Activated T-cell treated with anti-CD3 and anti-CD28 coated beads, Interleukin-2, amount 50 U/mL, for 24 hours (primary cell): ENCODE results near the gene PROM1.

ENCODE experiments used
- DNase-seq: peaks from one replicate; pipeline ENCODE4 v3.0.0-alpha.2; 2020
- H3K27ac Mint-ChIP-seq: 2 replicates; pipeline ENCODE4 v1.8.0; 2020; ENCODE audit warnings: mild to moderate bottlenecking, mixed read lengths
- H3K27me3 Mint-ChIP-seq: 2 replicates; pipeline ENCODE4 v1.8.0; 2020; ENCODE audit warnings: mixed read lengths
- H3K36me3 Mint-ChIP-seq: 2 replicates; pipeline ENCODE4 v1.8.0; 2020; ENCODE audit warnings: low read depth, mixed read lengths
- H3K4me1 Mint-ChIP-seq: 2 replicates; pipeline ENCODE4 v1.8.0; 2020; ENCODE audit warnings: low read depth, mixed read lengths
- H3K4me3 Mint-ChIP-seq: 2 replicates; pipeline ENCODE4 v1.8.0; 2020; ENCODE audit warnings: mild to moderate bottlenecking, moderate library complexity, mixed read lengths
- H3K9me3 Mint-ChIP-seq: 2 replicates; pipeline ENCODE4 v1.8.0; 2020; ENCODE audit warnings: mixed read lengths

PROM1 gene

DNA sequence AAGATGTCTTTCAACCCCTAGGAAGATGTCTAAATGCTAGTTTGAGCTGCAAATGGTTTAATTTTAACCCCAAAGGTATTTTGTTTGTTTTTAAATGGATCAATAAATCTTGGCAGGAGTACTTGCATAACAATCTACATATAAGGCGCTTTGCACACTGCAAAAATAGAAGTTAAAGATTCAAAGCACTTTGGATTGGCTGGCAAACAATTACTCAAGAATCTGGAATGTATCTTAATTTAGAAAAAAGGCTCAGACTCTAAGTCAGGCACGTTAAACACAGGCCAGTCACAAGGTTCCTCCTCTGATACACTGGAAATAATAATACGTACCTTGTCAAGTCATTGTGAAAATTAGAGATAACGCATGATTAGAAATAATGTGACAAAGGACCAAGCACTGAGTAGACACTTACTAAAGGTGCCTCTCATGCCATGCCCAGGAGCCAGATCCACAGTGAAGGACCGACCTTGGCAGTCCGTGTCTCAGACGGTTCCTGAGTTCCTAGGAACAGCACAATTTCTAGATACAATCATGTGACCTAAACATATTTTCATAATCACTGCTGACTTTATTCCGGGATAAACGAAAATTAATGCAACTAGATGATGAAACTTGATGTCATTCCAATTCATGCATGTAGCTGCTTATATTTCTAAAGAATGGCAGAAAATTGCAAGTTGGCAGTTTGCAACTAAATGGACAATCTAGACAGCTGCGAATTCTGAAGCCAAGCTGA lies 49.6 kb downstream of the PROM1 start:
- H3K4me1 Mint-ChIP-seq: no peaks in the 10 kb centered on the region
- H3K9me3 Mint-ChIP-seq: no peaks in the 10 kb centered on the region
- no peak for DNase-seq
- H3K27ac Mint-ChIP-seq: no peak overlapping the region
- peaks cover 2% of the 10 kb centered on the region for H3K27me3 Mint-ChIP-seq
- H3K4me3 Mint-ChIP-seq: no peak overlapping the region
- no peaks in the 10 kb centered on the region for H3K36me3 Mint-ChIP-seq

DNA sequence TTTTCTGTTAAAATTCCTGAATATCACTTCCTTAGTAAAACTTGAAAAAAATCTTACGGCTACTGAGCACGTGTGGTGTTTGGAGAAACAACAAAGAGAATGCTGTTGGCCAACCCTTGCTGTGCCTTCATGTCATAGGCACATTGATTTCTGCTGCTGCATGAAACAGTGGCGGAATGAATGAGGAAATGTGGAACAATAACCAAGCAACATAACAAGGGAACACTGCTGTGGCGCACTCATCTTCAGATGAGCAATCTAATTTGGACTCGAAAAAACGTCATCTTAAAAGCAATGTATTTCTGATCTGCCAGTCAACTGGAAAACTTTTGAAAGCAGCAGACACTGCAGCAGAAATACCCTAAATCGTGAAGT lies 51.4 kb downstream of the PROM1 start:
- no peak overlapping the region for H3K27ac Mint-ChIP-seq
- H3K27me3 Mint-ChIP-seq: peaks cover 7% of the 10 kb centered on the region
- no peaks in the 10 kb centered on the region for H3K36me3 Mint-ChIP-seq
- no peak for DNase-seq
- no peaks in the 10 kb centered on the region for H3K9me3 Mint-ChIP-seq
- no peak overlapping the region for H3K4me3 Mint-ChIP-seq
- H3K4me1 Mint-ChIP-seq: no peaks in the 10 kb centered on the region

DNA sequence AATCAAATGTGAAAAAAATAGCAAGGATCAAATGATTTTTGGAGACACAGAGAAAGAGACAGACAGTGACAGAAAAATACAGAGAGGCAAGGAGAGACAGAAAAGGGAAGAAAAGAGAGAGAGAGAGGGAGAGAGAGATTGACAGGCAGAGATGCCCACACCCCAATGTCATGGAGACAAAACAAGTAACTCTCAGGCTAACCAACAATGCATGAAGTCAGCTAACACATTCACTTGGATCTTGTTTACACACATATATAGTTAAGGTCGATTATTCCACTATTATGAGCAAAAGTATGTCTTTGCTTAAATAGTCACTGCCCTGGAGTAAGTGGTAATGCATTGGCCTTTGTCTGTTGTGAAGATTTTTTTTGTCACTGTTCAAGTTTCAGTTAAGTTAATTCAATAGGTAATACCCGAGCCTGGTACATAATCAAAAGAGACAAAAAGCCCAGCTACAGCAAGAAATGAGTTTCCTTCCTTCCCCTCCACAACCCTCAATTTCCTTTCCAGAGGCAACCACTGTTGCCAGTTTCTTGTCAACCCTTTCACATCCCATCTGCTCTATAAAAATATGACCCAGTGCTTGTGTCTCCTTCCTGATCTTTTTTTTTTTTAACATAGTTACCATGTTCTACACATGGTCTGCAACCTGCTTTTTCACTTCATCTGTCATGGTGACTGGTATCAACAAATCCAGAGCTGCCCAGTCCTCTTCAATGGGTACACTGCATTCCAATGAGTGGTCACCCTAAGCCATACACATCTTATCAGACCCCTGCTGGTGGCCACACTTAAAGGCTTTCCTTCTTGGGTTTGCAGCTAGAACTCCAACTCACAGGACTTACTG lies 52.1 kb downstream of the PROM1 start:
- Mint-ChIP-seq H3K4me3 (no peak overlapping the region), H3K9me3 (no peaks in the 10 kb centered on the region), H3K27ac (no peak overlapping the region), H3K4me1 (no peaks in the 10 kb centered on the region), H3K27me3 (peaks cover 11% of the 10 kb centered on the region), H3K36me3 (no peaks in the 10 kb centered on the region)
- no peak for DNase-seq

DNA sequence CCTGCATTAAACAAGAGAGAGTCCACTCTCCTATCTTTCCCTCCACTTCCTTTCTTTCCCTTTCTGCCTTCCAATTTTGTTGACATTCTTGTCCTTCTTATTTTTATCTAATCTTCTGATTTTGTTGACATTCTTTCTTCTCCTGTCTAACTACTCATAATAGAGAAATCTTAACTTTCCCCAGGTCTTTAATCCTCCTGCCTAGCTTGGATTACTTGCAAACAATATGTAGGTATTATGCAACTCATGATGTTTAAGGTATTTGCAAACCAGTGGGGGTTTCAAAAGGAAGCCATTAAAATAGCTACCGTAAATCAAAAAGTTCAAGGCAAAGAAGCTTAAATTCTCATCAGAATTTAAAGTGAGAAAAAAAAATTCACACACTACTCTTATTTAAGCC lies 53.9 kb downstream of the PROM1 start:
- peaks cover 24% of the 10 kb centered on the region for H3K27me3 Mint-ChIP-seq
- no peak overlapping the region for H3K4me3 Mint-ChIP-seq
- H3K36me3 Mint-ChIP-seq: no peaks in the 10 kb centered on the region

DNA sequence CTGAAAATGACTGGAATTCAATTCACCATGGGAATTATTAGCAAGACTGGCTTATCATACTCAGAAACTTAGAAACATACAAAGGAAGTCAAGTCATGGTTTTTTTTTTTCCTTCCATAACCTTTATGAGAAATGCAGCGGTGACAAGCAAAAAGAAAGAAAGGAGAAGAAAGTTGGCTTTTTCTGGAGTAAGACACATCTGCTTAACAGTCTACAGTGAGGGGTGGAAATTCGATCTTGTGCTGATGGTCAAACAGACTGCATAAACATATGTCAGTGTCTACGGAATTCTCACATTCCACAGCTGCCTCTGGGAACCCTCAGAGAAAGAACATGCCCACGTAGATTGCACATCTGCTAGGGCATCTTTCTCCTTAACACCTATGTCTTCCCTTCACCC lies 54.6 kb downstream of the PROM1 start:
- Mint-ChIP-seq H3K9me3 (no peaks in the 10 kb centered on the region), H3K27me3 (peaks cover 26% of the 10 kb centered on the region), H3K4me3 (no peak overlapping the region), H3K27ac (no peak overlapping the region), H3K4me1 (peaks cover 4% of the 10 kb centered on the region), H3K36me3 (no peaks in the 10 kb centered on the region)
- DNase-seq: no peak

More for the DNA sequence above, 53.9 kb downstream of the PROM1 start:
- Mint-ChIP-seq H3K27ac (no peak overlapping the region), H3K9me3 (no peaks in the 10 kb centered on the region), H3K4me1 (no peaks in the 10 kb centered on the region)
- DNase-seq: no peak

DNA sequence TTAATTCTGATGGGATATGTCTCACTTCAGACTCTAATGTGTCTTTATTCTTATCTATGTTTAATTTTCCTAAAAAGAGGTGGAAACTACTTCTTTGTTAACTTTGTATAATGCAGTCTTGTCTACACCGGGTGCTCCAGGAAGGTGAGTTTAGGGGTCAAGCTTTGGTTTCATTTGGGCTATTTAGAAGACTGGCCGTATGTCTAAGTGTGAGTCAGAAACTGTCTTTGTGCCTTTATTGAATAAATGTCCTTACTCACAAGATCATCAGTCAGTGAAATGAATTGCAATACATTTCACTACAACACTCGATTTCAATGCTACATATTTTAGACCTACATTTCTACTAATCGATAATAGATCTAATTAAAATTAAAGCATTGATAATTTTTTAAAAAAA lies 56.2 kb downstream of the PROM1 start:
- peaks cover 32% of the 10 kb centered on the region for H3K27me3 Mint-ChIP-seq
- H3K36me3 Mint-ChIP-seq: no peaks in the 10 kb centered on the region
- no peak for DNase-seq
- peaks cover 15% of the 10 kb centered on the region for H3K4me1 Mint-ChIP-seq
- H3K9me3 Mint-ChIP-seq: no peaks in the 10 kb centered on the region
- no peak overlapping the region for H3K27ac Mint-ChIP-seq
- H3K4me3 Mint-ChIP-seq: no peak overlapping the region

DNA sequence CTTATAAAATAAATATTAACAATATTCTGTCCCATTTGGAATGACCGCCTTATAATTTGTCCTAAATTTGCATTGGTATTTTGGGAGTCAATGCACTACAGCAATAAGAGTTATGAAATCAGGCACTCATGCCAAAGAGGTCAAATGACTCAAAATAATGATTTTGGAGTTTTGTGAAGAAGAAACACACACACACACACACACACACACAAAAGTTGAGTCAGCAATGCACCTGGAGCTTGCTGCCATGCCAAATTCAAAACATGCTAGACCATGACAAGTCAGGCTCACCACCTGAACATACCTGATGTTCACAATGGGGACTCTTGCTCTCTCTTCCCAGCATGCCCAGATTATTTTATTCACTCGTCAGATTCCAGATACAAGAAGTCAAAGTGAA lies 56.7 kb downstream of the PROM1 start:
- DNase-seq: no peak
- no peaks in the 10 kb centered on the region for H3K9me3 Mint-ChIP-seq
- H3K27ac Mint-ChIP-seq: no peak overlapping the region
- no peak overlapping the region for H3K4me3 Mint-ChIP-seq
- peaks cover 32% of the 10 kb centered on the region for H3K27me3 Mint-ChIP-seq
- H3K4me1 Mint-ChIP-seq: peaks cover 15% of the 10 kb centered on the region
- H3K36me3 Mint-ChIP-seq: no peaks in the 10 kb centered on the region

DNA sequence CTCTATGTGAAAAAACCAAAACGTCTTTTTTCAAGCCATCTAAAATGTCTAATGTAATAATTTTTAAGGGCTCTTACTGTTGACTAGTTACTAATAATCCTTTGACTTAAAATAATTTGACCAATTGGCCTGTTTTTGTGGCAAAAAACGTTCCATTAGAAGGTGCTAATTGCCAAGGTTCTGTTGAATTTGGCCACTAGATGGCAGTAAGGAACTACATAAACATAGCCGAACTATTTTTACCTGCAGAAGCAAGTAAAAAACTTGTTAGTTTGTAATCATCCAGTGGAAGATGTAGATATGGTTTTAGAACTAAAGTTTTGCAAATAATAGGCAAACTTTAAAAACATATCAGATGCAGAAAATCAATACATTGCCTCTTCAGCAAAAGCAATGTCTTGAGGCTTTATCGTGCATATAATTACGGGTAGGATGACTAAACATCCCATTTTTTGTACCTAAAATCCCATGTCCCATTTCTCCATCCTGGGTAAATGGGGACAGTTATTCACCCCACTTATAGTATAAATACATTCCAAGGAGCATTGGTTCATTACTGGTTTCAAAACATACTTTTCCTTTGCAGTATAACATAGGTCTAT lies 57.6 kb downstream of the PROM1 start:
- Mint-ChIP-seq H3K36me3 (no peaks in the 10 kb centered on the region), H3K27me3 (peaks cover 32% of the 10 kb centered on the region), H3K4me3 (no peak overlapping the region), H3K27ac (no peak overlapping the region), H3K4me1 (peaks cover 15% of the 10 kb centered on the region), H3K9me3 (no peaks in the 10 kb centered on the region)
- no peak for DNase-seq

DNA sequence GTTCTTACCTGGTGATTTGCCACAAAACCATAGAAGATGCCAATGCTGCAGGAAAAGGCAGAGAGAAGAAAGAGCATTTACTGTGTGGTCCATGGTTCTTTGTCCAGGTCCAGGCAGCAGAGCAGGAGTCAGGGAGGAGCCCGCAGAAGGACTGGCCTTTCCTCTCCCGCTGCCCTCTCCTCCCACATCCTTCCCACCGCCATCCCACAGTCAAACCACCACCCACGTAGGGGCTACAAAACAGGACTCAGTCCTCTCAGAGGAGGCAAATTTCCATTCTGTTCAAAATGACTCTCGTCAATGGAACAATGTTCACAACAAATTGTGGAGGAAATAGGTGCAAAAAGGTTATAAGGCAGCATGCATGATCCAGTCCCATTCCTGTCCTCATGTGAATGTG lies 58.6 kb downstream of the PROM1 start:
- Mint-ChIP-seq H3K4me1 (peaks cover 15% of the 10 kb centered on the region), H3K27ac (no peak overlapping the region), H3K9me3 (no peaks in the 10 kb centered on the region), H3K27me3 (peaks cover 34% of the 10 kb centered on the region), H3K36me3 (no peaks in the 10 kb centered on the region), H3K4me3 (no peak overlapping the region)
- DNase-seq: no peak

DNA sequence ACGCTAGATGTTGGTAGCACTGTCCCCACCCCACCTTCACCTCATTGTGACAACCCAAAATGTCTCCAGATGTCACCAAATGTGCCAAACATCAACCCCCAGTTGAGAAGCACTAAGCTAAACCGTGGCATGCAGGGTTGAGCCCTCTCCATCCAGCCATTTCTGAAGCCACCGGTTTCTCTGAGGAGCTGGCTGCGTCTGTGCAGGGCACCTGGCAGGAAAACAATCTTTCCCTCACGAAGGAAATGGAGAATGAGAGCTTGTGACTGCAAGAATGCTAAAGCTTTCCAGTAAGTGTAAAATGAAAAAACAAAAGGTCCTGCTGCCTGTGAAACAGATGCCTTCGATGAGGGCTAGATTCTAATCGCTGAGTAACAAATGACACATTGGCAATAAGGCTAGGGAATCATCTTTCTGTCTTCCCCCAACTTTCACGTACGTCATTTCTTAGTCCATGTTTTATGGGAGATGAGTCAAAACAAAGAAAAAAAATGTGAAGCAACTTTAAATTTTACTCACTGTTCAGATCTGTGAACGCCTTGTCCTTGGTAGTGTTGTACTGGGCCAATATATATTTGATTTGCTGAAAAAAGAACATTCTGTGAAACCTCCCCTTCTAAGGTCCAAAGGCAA lies 59.9 kb downstream of the PROM1 start:
- H3K4me1 Mint-ChIP-seq: peaks cover 15% of the 10 kb centered on the region
- no peak overlapping the region for H3K4me3 Mint-ChIP-seq
- H3K36me3 Mint-ChIP-seq: no peaks in the 10 kb centered on the region
- no peaks in the 10 kb centered on the region for H3K9me3 Mint-ChIP-seq
- H3K27me3 Mint-ChIP-seq: peaks cover 32% of the 10 kb centered on the region
- DNase-seq: no peak
- peak overlapping the region; percentile 64 for H3K27ac Mint-ChIP-seq

DNA sequence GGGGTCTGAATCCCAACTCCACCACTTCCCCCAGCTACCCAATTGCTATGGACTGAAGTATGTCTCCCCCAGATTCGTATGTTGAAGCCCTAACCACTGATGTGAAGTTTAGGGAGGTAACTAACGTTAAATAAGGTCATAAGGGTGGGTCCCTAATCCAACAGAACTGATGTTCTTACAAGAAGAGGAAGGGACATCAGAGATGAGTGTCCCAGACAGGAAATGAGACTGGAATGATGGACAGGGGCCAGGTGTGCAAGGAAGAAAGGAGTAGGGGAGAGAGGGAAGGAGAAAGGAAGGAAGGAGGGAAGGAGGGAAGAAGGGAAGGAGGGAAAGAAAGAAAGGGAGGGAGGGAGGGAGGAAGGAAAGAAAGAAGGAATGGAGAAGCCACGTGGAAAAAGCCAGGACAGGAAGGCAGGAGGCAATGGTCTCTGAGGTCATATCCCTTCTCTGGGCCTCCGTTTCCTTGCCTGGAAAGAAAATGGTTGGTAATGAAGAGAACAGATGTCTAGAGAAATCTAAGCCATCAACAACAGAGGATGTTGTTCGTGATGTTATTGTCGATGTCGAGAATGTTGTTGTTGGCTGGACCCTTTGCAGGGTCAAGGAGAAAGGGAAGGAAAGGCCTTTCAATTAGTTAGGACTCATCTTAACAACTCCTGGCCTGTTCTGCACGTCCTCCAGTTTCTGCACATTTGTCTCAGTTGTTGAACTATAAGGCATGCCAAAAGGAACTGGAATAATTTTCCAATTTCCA lies 61.8 kb downstream of the PROM1 start:
- no peak overlapping the region for H3K27ac Mint-ChIP-seq
- peaks cover 31% of the 10 kb centered on the region for H3K27me3 Mint-ChIP-seq
- DNase-seq: no peak
- no peak overlapping the region for H3K4me3 Mint-ChIP-seq
- H3K9me3 Mint-ChIP-seq: no peaks in the 10 kb centered on the region
- no peaks in the 10 kb centered on the region for H3K36me3 Mint-ChIP-seq
- H3K4me1 Mint-ChIP-seq: peaks cover 15% of the 10 kb centered on the region

DNA sequence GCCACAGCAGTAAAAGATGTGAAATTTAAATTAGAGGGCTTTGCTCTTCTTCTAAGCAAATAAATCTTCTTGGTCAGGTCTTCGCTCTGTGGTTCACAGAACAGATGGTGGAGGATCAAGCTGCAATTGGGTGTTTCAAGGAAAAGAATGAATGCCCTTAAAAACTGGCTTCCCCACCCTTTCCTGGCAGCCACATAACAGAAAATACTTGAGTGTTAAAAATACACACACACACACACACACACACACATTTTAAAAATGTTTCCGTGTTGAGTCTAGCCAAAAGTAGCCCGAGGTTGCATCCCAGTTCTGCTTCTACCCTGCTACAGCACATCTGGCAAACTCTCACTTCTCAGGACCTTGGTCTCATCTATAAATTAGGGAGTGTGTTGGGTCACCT lies 64.2 kb downstream of the PROM1 start:
- no peak overlapping the region for H3K4me3 Mint-ChIP-seq
- no peak overlapping the region for H3K27ac Mint-ChIP-seq
- peaks cover 15% of the 10 kb centered on the region for H3K4me1 Mint-ChIP-seq
- peaks cover 22% of the 10 kb centered on the region for H3K27me3 Mint-ChIP-seq
- H3K36me3 Mint-ChIP-seq: no peaks in the 10 kb centered on the region
- DNase-seq: no peak
- H3K9me3 Mint-ChIP-seq: no peaks in the 10 kb centered on the region

DNA sequence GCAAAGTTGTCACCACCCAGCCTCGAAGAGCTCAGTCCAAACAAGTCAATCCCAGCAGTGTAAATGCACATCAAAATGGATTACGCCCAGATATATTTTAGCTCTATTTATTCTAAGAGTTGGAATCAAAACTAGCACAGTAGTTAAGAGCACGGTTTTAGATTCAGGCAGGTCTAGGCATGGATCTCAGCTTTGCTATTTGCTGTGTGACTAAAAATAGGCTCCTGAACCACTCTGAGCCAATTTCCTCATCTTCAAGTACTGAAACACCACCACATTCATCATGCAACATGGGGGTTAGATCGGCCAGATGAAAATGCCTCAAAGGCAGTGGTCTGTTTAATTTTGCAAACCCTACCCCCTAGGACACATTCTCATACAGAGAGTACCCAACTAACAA lies 65.0 kb downstream of the PROM1 start:
- DNase-seq: no peak
- Mint-ChIP-seq H3K27me3 (peaks cover 18% of the 10 kb centered on the region), H3K4me1 (peaks cover 6% of the 10 kb centered on the region), H3K27ac (no peak overlapping the region), H3K36me3 (no peaks in the 10 kb centered on the region), H3K4me3 (no peak overlapping the region), H3K9me3 (no peaks in the 10 kb centered on the region)

DNA sequence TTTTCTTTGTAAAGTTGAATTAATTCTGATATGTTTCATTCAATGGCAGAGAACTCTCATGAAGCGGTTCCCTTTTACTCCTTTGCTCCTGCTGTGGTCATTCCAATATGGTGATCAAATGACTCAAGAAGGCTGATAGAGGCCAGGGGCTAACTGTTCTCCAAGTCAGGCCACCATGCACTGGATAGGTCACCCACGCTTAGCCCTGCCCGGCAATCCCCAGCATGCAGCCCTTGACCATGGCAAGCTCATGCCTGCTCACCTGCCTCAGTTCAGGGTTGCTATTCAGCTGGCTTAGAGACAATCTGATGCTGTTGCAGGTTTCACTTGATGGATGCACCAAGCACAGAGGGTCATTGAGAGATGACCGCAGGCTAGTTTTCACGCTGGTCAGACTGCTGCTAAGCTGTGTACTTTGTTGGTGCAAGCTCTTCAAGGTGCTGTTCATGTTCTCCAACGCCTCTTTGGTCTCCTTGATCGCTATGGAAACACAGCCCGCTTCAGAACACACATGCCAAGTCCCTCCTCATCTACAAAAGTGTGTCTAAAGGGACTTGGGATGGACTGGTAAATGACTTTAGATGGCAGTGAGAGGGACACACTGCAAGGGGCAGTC lies 65.7 kb downstream of the PROM1 start:
- H3K27ac Mint-ChIP-seq: no peak overlapping the region
- no peak for DNase-seq
- peaks cover 15% of the 10 kb centered on the region for H3K27me3 Mint-ChIP-seq
- no peak overlapping the region for H3K4me3 Mint-ChIP-seq
- H3K36me3 Mint-ChIP-seq: no peaks in the 10 kb centered on the region
- H3K4me1 Mint-ChIP-seq: no peaks in the 10 kb centered on the region
- no peaks in the 10 kb centered on the region for H3K9me3 Mint-ChIP-seq
